BLaER1 (cell line): Measurements from ENCODE around the gene EXOSC5.
A peak's percentile ranks its signal among the peaks of the same experiment; 100 is the strongest.

Experiments used
- H3K27ac ChIP-seq: shearing (Covaris generic); formaldehyde crosslinking; 2 replicates; pipeline ENCODE4 v1.8.1; 2022
- H3K27me3 ChIP-seq: shearing (Covaris generic); formaldehyde crosslinking; 2 replicates; pipeline ENCODE4 v1.8.1; 2022
- H3K36me3 ChIP-seq: shearing (Covaris generic); formaldehyde crosslinking; 2 replicates; pipeline ENCODE4 v1.8.1; 2022
- H3K4me1 ChIP-seq: shearing (Covaris generic); formaldehyde crosslinking; 2 replicates; pipeline ENCODE4 v1.8.1; 2022
- H3K4me2 ChIP-seq: shearing (Covaris generic); formaldehyde crosslinking; 2 replicates; pipeline ENCODE4 v1.8.1; 2022
- H3K4me3 ChIP-seq: shearing (Covaris generic); formaldehyde crosslinking; 2 replicates; pipeline ENCODE4 v1.8.1; 2022
- H3K9ac ChIP-seq: shearing (Covaris generic); formaldehyde crosslinking; 2 replicates; pipeline ENCODE4 v1.8.1; 2022
- H3K9me3 ChIP-seq: shearing (Covaris generic); formaldehyde crosslinking; 2 replicates; pipeline ENCODE4 v1.8.1; 2022
- H4K20me1 ChIP-seq: shearing (Covaris generic); formaldehyde crosslinking; 2 replicates; pipeline ENCODE4 v1.8.1; 2022
- Cebpa-rat ChIP-seq: shearing (Covaris generic); IDR thresholded peaks from 2 replicates; pipeline ENCODE4 v1.8.1; 2022

The EXOSC5 gene

DNA sequence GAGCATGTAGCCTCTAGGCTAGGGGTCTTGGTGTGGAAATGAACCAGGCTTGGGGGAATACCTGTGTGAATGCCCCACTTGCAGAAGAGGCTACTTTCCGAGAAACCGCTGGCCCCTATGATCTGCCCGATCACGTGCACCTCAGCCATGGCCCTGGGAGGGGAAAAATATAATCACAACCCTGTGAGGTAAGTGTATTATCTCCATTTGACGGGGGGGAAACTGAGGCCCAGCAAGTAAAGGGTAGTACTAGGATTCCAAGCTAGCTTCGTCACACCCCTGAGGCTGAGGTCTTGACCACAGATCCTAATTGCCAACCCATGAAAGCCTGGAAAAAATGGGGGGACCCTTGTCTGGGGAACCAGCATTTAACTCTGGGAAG is 33.8 kb downstream of the EXOSC5 start:
- TF ChIP-seq Cebpa-rat = no peak
- peak overlapping the region; percentile 98 for H3K27ac ChIP-seq
- H3K36me3 ChIP-seq = 0 out of 2 replicates have a peak, but pooled peaks cover 5% of the 10 kb centered on the region
- peak overlapping the region; percentile 78 for H3K4me3 ChIP-seq
- peak overlapping the region; percentile 98 for H3K9ac ChIP-seq
- H3K9me3 ChIP-seq = no peaks in the 10 kb centered on the region
- H4K20me1 ChIP-seq = no peaks in the 10 kb centered on the region
- H3K27me3 ChIP-seq = no peaks in the 10 kb centered on the region
- peak overlapping the region; percentile 78 for H3K4me2 ChIP-seq
- peaks cover 33% of the 10 kb centered on the region for H3K4me1 ChIP-seq

DNA sequence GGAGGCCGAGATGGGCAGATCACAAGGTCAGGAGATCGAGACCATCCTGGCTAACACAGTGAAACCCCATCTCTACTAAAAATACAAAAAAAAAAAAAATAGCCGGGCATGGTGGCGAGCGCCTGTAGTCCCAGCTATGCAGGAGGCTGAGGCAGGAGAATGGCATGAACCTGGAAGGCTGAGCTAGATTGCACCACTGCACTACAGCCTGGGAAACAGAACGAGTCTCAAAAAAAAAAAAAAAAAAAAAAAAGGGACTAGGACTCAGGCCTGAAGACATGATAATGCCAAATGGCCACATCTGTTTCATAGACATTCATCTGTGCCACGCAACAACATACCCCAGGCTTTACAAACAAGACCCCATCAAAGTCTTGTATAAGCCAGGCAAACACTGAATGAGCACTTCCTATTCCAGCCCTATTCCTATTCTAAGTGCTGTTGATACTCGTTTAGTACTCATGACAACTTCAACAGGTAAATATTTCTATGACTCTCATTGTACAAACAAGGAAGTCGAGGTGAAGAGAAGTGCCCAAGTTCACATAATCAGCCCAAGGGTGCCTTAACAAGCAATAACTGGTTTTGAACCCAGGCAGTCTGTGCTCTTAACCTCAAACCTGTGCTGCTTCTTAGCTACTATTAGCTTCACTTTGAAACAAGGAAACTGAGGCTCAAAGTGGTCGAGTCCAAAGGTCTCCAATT is 34.9 kb downstream of the EXOSC5 start:
- H3K4me1 ChIP-seq = peaks cover 32% of the 10 kb centered on the region
- TF ChIP-seq Cebpa-rat = no peak
- no peak overlapping the region for H3K4me3 ChIP-seq
- no peaks in the 10 kb centered on the region for H3K9me3 ChIP-seq
- no peak overlapping the region for H3K9ac ChIP-seq
- no peak overlapping the region for H3K4me2 ChIP-seq
- 0 out of 2 replicates have a peak, but pooled peaks cover 5% of the 10 kb centered on the region for H3K36me3 ChIP-seq
- H3K27me3 ChIP-seq = no peaks in the 10 kb centered on the region
- no peaks in the 10 kb centered on the region for H4K20me1 ChIP-seq
- H3K27ac ChIP-seq = no peak overlapping the region

DNA sequence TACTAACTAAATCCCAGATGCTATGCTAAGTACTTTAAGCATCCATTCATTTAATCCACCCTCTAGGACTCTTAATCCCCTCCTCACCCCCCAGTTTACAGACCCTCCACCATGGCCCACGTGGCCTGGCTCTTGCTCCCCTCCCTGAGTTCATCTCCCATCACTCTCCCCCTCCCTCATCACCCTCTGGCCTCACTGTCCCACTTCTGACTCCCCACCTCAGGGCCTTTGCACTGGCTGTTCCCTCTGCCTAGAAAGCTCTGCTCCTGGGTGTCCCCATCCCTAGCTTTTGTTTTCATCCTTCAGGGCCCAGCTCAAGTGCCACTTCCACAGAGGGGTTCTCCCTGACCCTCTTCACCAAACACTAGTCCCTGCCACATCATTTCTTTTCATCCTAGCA is 37.4 kb downstream of the EXOSC5 start:
- H3K4me3 ChIP-seq = no peak overlapping the region
- 0 out of 2 replicates have a peak, but pooled peaks cover 5% of the 10 kb centered on the region for H3K36me3 ChIP-seq
- H3K9ac ChIP-seq = no peak overlapping the region
- no peaks in the 10 kb centered on the region for H3K27me3 ChIP-seq
- no peaks in the 10 kb centered on the region for H3K9me3 ChIP-seq
- H3K27ac ChIP-seq = no peak overlapping the region
- no peak overlapping the region for H3K4me2 ChIP-seq
- peaks cover 2% of the 10 kb centered on the region; the same call in 1 of the 2 replicates for H4K20me1 ChIP-seq
- no peak for TF ChIP-seq Cebpa-rat
- peaks cover 50% of the 10 kb centered on the region for H3K4me1 ChIP-seq

DNA sequence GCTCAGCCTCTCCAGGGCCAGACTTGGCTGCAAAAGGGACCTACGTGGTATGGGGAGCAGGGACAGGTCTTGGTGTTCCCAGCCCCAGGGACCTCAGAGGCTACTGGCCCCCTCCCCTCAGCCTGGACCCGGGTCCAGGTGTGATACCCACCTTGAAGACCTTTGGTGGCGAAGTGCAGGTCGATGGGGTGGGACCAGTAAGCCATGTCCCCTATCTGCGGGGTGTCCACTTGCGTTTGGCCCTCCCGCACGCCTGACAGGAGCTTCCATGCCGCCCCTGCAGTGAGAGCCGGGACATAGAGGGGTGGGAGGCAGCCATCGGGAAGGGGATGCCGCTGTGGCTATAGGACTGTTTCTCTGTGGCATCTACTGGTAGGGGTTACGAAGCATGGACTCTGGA is 39.4 kb downstream of the EXOSC5 start:
- Histone ChIP-seq H3K27me3 (no peaks in the 10 kb centered on the region), H4K20me1 (peaks cover 7% of the 10 kb centered on the region; the same call in 1 of the 2 replicates), H3K27ac (no peak overlapping the region), H3K4me2 (no peak overlapping the region), H3K9ac (no peak overlapping the region), H3K9me3 (no peaks in the 10 kb centered on the region), H3K4me3 (no peak overlapping the region), H3K36me3 (0 out of 2 replicates have a peak, but pooled peaks cover 5% of the 10 kb centered on the region), H3K4me1 (peaks cover 48% of the 10 kb centered on the region)
- no peak for TF ChIP-seq Cebpa-rat

DNA sequence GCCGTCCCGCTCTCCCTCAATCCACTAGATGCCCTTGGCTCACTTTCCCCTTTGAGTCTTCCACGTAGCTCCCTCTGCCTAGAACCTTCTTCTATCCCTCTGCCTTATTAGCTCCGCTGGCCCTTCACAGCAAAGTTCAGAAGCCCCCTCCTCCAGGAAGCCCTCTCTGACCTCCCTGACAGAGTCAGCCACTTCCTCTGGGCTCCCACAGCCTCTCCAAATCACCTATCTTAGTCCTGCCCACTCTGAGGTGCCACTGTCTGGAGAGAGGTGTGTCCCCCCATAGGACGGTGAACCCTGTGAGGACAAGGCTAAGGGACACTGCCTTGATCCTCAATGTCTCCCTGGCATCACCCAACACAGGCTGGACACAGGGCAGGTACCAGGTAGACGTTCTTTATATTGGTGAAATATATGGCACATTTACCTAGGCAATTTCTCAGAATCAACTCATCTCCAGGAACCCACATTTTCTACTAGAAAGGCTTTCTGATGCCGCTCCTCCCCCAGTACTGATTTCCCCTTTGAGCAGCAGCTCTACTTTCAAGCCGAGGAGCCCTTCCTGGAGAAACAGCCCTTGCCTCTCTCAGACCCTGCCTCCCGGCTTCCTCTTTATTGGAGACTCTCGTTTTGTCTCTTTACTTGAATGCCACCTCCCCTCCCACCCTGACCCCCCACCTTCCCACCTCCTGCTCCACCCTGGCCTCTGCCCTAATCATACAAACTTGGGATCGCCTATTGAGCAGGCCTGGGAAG is 40.0 kb downstream of the EXOSC5 start:
- H3K27me3 ChIP-seq = no peaks in the 10 kb centered on the region
- H3K9me3 ChIP-seq = no peaks in the 10 kb centered on the region
- 0 out of 2 replicates have a peak, but pooled peaks cover 5% of the 10 kb centered on the region for H3K36me3 ChIP-seq
- peaks cover 9% of the 10 kb centered on the region; the same call in 1 of the 2 replicates for H4K20me1 ChIP-seq
- H3K4me1 ChIP-seq = peaks cover 45% of the 10 kb centered on the region
- peak overlapping the region; percentile 45 for H3K4me2 ChIP-seq
- no peak for TF ChIP-seq Cebpa-rat
- 0 out of 2 replicates have a peak overlapping the region, but pooled peaks have one; percentile 9 for H3K27ac ChIP-seq
- H3K4me3 ChIP-seq = no peak overlapping the region
- H3K9ac ChIP-seq = 0 out of 2 replicates have a peak overlapping the region, but pooled peaks have one; percentile 5

DNA sequence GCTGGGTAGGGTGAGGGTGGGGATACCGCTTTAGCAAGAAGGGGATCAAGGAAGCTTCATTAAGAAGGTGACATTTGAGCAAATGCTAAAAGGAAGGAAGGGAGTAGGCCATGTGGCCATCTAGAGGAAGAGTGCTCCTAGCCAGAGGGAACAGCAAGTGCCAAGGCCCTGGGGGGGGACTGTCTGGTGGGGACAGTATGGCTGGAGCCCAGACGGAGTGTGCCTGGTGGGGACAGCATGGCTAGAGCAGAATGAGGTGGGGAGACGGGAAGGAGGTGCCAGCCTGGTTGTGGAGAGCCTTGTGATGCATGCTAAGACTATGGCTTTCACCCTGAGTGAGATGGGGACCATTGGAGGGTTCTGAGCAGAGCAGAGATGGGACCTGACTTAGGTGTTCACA is 41.4 kb downstream of the EXOSC5 start:
- 0 out of 2 replicates have a peak, but pooled peaks cover under 1% of the 10 kb centered on the region for H3K36me3 ChIP-seq
- peaks cover 23% of the 10 kb centered on the region for H4K20me1 ChIP-seq
- peak overlapping the region; percentile 9; the same call in 1 of the 2 replicates for H3K27ac ChIP-seq
- H3K4me1 ChIP-seq = peaks cover 47% of the 10 kb centered on the region
- no peaks in the 10 kb centered on the region for H3K27me3 ChIP-seq
- no peaks in the 10 kb centered on the region for H3K9me3 ChIP-seq
- no peak overlapping the region for H3K9ac ChIP-seq
- no peak overlapping the region; the same call in 1 of the 2 replicates for H3K4me2 ChIP-seq
- TF ChIP-seq Cebpa-rat = no peak
- H3K4me3 ChIP-seq = no peak overlapping the region

DNA sequence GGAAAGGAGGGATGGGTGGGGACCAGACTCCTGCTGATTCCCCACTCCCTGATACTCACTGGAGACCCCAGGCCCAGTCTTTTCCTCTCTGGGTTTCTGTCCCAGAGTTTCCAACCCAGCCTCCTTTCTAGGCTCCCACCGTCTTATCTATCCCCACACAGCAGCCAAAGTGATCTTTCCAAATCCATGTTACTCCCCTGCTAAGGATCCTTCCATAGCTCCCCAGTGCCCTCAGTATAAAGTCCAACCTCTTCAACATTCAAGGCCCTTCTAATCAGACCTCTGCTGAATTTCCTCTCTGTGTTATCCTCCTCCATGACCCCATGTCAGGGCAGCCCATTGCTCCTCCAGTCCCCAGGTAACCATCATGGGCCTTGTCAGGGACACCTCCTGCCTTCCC is 42.1 kb downstream of the EXOSC5 start:
- no peak for TF ChIP-seq Cebpa-rat
- H3K4me2 ChIP-seq = peak overlapping the region; percentile 98

DNA sequence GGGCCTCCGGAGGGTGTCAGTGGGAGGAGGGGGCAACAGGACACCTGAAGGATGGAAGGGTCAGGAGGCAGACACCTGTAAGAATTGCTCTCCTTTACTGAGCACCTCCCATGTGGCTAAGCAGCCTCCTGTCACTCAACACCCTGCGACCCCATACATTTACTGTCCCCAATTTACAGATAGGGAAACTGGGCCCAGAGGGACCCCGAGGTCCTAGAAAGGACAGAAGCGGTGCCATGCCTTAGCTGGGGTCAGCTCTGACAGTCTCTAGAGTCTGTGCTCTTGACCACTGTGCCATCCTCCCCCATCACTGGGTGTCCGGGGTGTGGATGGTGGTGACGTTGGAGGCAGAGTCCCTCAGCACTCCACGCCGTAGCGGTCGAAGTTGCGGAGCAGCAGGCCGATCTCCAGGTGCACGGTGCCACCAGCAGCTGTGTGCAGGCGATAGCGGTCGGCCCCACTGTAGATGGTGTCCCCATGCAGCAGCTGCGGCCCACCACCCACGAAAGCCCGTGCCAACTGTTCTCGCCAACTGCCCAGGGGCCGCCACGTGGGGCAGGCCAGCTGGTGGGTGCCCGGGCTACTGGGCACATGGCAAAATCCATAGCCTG is 42.7 kb downstream of the EXOSC5 start:
- H3K27me3 ChIP-seq = no peaks in the 10 kb centered on the region
- H3K4me3 ChIP-seq = peak overlapping the region; percentile 81
- peak overlapping the region; percentile 84 for H3K9ac ChIP-seq
- H4K20me1 ChIP-seq = peaks cover 37% of the 10 kb centered on the region
- no peak for TF ChIP-seq Cebpa-rat
- no peaks in the 10 kb centered on the region for H3K9me3 ChIP-seq
- H3K27ac ChIP-seq = peak overlapping the region; percentile 72
- peaks cover 61% of the 10 kb centered on the region for H3K4me1 ChIP-seq
- no peaks in the 10 kb centered on the region for H3K36me3 ChIP-seq
- H3K4me2 ChIP-seq = peak overlapping the region; percentile 98

More for the DNA sequence above, 42.1 kb downstream of the EXOSC5 start:
- peaks cover 31% of the 10 kb centered on the region for H4K20me1 ChIP-seq
- peaks cover 55% of the 10 kb centered on the region for H3K4me1 ChIP-seq
- no peaks in the 10 kb centered on the region for H3K9me3 ChIP-seq
- H3K4me3 ChIP-seq = no peak overlapping the region
- no peaks in the 10 kb centered on the region for H3K36me3 ChIP-seq
- H3K27ac ChIP-seq = peak overlapping the region; percentile 72
- no peaks in the 10 kb centered on the region for H3K27me3 ChIP-seq
- peak overlapping the region; percentile 84; the same call in 1 of the 2 replicates for H3K9ac ChIP-seq

DNA sequence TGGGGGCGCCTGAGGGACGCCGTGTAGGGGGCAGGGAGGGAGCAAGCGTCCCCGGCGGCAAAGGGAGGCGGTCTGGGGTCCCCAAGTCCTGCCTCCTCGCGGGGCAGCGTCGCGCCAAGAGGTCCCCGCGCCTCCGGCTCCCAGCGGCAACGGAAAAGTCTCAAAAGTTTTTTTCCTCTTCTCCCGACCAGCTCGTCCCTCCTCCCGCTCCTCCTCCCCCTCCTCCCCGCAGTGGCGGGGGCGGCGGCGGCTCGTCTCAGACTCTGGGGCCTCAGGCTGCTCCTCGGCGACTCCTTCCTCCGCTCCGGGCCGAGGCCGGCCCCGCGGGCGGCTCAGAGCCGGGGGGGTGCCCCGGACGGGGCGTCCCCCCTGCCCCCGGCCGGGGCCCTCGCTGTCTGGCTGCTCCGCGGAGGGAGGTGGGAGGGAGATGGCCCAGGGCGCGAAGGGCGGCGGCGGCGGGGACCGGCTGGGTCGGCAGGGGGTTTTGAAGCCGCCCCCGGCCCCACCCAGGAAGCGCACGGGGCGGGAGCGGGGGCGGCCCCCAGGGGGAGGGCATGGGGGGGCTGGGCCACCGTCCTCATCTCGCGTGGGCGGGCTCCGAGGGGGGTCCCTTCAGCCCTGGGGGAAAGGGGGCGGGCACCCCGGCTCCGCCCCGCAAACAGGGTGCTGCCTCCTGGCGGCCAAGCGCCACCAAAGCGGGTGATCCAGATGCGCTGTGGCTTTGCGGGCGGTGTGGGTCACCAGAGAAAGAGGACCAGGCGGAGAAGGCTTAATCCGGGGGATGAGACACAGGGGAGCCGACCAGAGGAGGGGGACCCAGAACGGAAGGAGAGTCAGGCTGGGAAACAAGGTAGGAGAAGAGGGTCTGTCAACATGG is 43.5 kb downstream of the EXOSC5 start, which contains the start of gene TGFB1:
Gene TGFB1, minus strand, starts transcription at position 457 of the 877 bp plus-strand sequence. CDS start 878 bp downstream, outside the sequence.
- H3K27ac ChIP-seq = peak within 1 kb of the TSS; percentile 85
- H3K9ac ChIP-seq = peak within 1 kb of the TSS; percentile 84
- H3K9me3 ChIP-seq = no peaks in the 10 kb centered on the region
- TF ChIP-seq Cebpa-rat = no peak
- H3K27me3 ChIP-seq = no peaks in the 10 kb centered on the region
- peak within 1 kb of the TSS; percentile 98 for H3K4me2 ChIP-seq
- H3K4me3 ChIP-seq = peak within 1 kb of the TSS; percentile 81
- H4K20me1 ChIP-seq = peaks cover 44% of the 10 kb centered on the region
- peaks cover 68% of the 10 kb centered on the region for H3K4me1 ChIP-seq
- no peaks in the 10 kb centered on the region for H3K36me3 ChIP-seq
